SK-N-SH treated with all-trans-retinoic acid at 6 μM for 48 hours (cell line): ENCODE measurements around the gene RAB11FIP4.

Experiments
- ATAC-seq: fragments of 200-7000 bp; cut with Tn5 transposase; 3 replicates; pipeline ENCODE4 v1.9.1; 2020; ENCODE audit warnings: mild to moderate bottlenecking, moderate library complexity
- ARNTL ChIP-seq: fragments of 450-650 bp; formaldehyde crosslinking; IDR thresholded peaks from 2 replicates; pipeline ENCODE4 v1.5.0; 2020; ENCODE audit warnings: low read depth, mild to moderate bottlenecking, moderate library complexity, borderline replicate concordance
- BACH2 ChIP-seq: fragments of 250-450 bp; sonication (Bioruptor Pico); IDR thresholded peaks from 2 replicates; pipeline ENCODE4 v1.9.0; 2021; ENCODE audit warnings: mild to moderate bottlenecking, borderline replicate concordance
- CREB5 ChIP-seq: fragments of 250-450 bp; sonication (Bioruptor Pico); IDR thresholded peaks from 2 replicates; pipeline ENCODE4 v1.5.1; 2020; ENCODE audit warnings: low read depth, mild to moderate bottlenecking, moderate library complexity
- CSDC2 ChIP-seq: fragments of 250-450 bp; sonication (Bioruptor Pico); IDR thresholded peaks from 2 replicates; pipeline ENCODE4 v1.5.0; 2020; ENCODE audit warnings: mild to moderate bottlenecking, moderate library complexity
- CSRNP3 ChIP-seq: fragments of 250-450 bp; sonication (Bioruptor Pico); IDR thresholded peaks from 2 replicates; pipeline ENCODE4 v1.5.1; 2021; ENCODE audit warnings: mild to moderate bottlenecking, moderate library complexity
- ESRRG ChIP-seq: fragments of 250-450 bp; sonication (Bioruptor Pico); IDR thresholded peaks from 2 replicates; pipeline ENCODE4 v1.6.1; 2021; ENCODE audit warnings: mild to moderate bottlenecking
- GLIS3 ChIP-seq: fragments of 250-450 bp; sonication (Bioruptor Pico); IDR thresholded peaks from 2 replicates; pipeline ENCODE4 v1.5.0; 2020; ENCODE audit warnings: mild to moderate bottlenecking, moderate library complexity
- ISL1 ChIP-seq: fragments of 250-450 bp; sonication (Bioruptor Pico); IDR thresholded peaks from 2 replicates; pipeline ENCODE4 v2.1.2; 2022; ENCODE audit warnings: mild to moderate bottlenecking, moderate library complexity
- OSR1 ChIP-seq: fragments of 250-450 bp; sonication (Bioruptor Pico); IDR thresholded peaks from 2 replicates; pipeline ENCODE4 v1.8.0; 2022; ENCODE audit warnings: moderate library complexity, mild to moderate bottlenecking, inconsistent platforms
- PATZ1 ChIP-seq: fragments of 250-450 bp; sonication (Bioruptor Pico); IDR thresholded peaks from 2 replicates; pipeline ENCODE4 v1.8.0; 2020; ENCODE audit warnings: mild to moderate bottlenecking, moderate library complexity, borderline replicate concordance
- POU6F1 ChIP-seq: fragments of 250-450 bp; sonication (Bioruptor Pico); IDR thresholded peaks from 2 replicates; pipeline ENCODE4 v1.8.0; 2021; ENCODE audit warnings: low read depth, mild to moderate bottlenecking, moderate library complexity, borderline replicate concordance
- PPARA ChIP-seq: fragments of 250-450 bp; sonication (Bioruptor Pico); IDR thresholded peaks from 2 replicates; pipeline ENCODE4 v1.5.0; 2020; ENCODE audit warnings: mild to moderate bottlenecking, borderline replicate concordance
- SNAI2 ChIP-seq: fragments of 250-450 bp; sonication (Bioruptor Pico); IDR thresholded peaks from 2 replicates; pipeline ENCODE4 v1.5.0; 2020; ENCODE audit warnings: mild to moderate bottlenecking, moderate library complexity
- TCF4 ChIP-seq: fragments of 250-450 bp; sonication (Bioruptor Pico); IDR thresholded peaks from 2 replicates; pipeline ENCODE4 v1.8.0; 2021; ENCODE audit warnings: mild to moderate bottlenecking, moderate library complexity, borderline replicate concordance
- TOX ChIP-seq: fragments of 250-450 bp; sonication (Bioruptor Pico); IDR thresholded peaks from 2 replicates; pipeline ENCODE4 v1.8.0; 2021; ENCODE audit warnings: mild to moderate bottlenecking, moderate library complexity, borderline replicate concordance
- TSHZ2 ChIP-seq: fragments of 250-450 bp; sonication (Bioruptor Pico); IDR thresholded peaks from 2 replicates; pipeline ENCODE4 v1.5.0; 2020; ENCODE audit warnings: mild to moderate bottlenecking, moderate library complexity
- ZC3H10 ChIP-seq: fragments of 250-450 bp; sonication (Bioruptor Pico); IDR thresholded peaks from 2 replicates; pipeline ENCODE4 v1.5.1; 2021; ENCODE audit warnings: mild to moderate bottlenecking, moderate library complexity
- ZFP3 ChIP-seq: fragments of 250-450 bp; sonication (Bioruptor Pico); IDR thresholded peaks from 2 replicates; pipeline ENCODE4 v1.5.0; 2020; ENCODE audit warnings: mild to moderate bottlenecking, moderate library complexity
- ZFP30 ChIP-seq: fragments of 450-650 bp; formaldehyde crosslinking; IDR thresholded peaks from 2 replicates; pipeline ENCODE4 v1.5.0; 2022; ENCODE audit warnings: mild to moderate bottlenecking, moderate library complexity
- ZNF565 ChIP-seq: fragments of 450-650 bp; formaldehyde crosslinking; conservative IDR thresholded peaks from 2 replicates; pipeline ENCODE4 v1.5.0; 2020; ENCODE audit warnings: low read depth, mild to moderate bottlenecking, moderate library complexity
- ZNF8 ChIP-seq: fragments of 450-650 bp; formaldehyde crosslinking; IDR thresholded peaks from 2 replicates; pipeline ENCODE4 v1.5.0; 2020; ENCODE audit warnings: mild to moderate bottlenecking, moderate library complexity

RAB11FIP4 gene

GRCh38 chr17:31509095-31509804, 117.8 kb downstream of the RAB11FIP4 start:
- TF ChIP-seq OSR1 (CRISPR knock-in tag) (no peak), PATZ1 (CRISPR knock-in tag) (no peak), CSDC2 (CRISPR knock-in tag) (no peak), ZNF565 (CRISPR knock-in tag) (no peak), PPARA (CRISPR knock-in tag) (no peak), ZFP30 (no peak), ZC3H10 (no peak), ZNF8 (no peak), TOX (CRISPR knock-in tag) (no peak), ESRRG (CRISPR knock-in tag) (no peak), ZFP3 (CRISPR knock-in tag) (no peak), BACH2 (no peak), CREB5 (CRISPR knock-in tag) (no peak), SNAI2 (no peak), ARNTL (CRISPR knock-in tag) (no peak), ISL1 (no peak), TCF4 (CRISPR knock-in tag) (no peak)
- no peak for ATAC-seq

GRCh38 chr17:31509805-31510177, 118.3 kb downstream of the RAB11FIP4 start:
- no peak for TF ChIP-seq BACH2
- TF ChIP-seq CSRNP3 (CRISPR knock-in tag): no peak
- no peak for TF ChIP-seq ZC3H10
- no peak for TF ChIP-seq CSDC2 (CRISPR knock-in tag)
- no peak for TF ChIP-seq ZFP30
- TF ChIP-seq TSHZ2 (CRISPR knock-in tag): no peak
- TF ChIP-seq ARNTL (CRISPR knock-in tag): no peak
- no peak for TF ChIP-seq ZNF565 (CRISPR knock-in tag)
- TF ChIP-seq ZNF8: no peak
- no peak for ATAC-seq

GRCh38 chr17:31510308-31511194, 119.1 kb downstream of the RAB11FIP4 start:
- no peak for TF ChIP-seq ZC3H10
- TF ChIP-seq SNAI2: no peak
- no peak for TF ChIP-seq PPARA (CRISPR knock-in tag)
- TF ChIP-seq TOX (CRISPR knock-in tag): no peak
- TF ChIP-seq BACH2: no peak
- no peak for TF ChIP-seq POU6F1 (CRISPR knock-in tag)
- no peak for TF ChIP-seq ZNF8
- TF ChIP-seq ESRRG (CRISPR knock-in tag): no peak
- TF ChIP-seq OSR1 (CRISPR knock-in tag): no peak
- TF ChIP-seq ISL1: no peak
- TF ChIP-seq ARNTL (CRISPR knock-in tag): no peak
- TF ChIP-seq TSHZ2 (CRISPR knock-in tag): no peak
- TF ChIP-seq CSDC2 (CRISPR knock-in tag): no peak
- TF ChIP-seq GLIS3 (CRISPR knock-in tag): no peak
- no peak; the same call in 2 of the 3 replicates for ATAC-seq
